Erythroblast (primary cell): ENCODE results near the gene LYPD6.

ENCODE experiments used
- GATA1 ChIP-seq: IDR thresholded peaks from 2 replicates; pipeline ENCODE4 v1.6.1; 2011; ENCODE audit warnings: low read depth, mild to moderate bottlenecking, control low read depth, low read length, moderate library complexity
- POLR2A ChIP-seq: IDR thresholded peaks from 2 replicates; pipeline ENCODE4 v1.6.1; 2011; ENCODE audit warnings: mild to moderate bottlenecking, low read length

GRCh38 chr2:149342509-149342908 is 12.1 kb downstream of the LYPD6 start:
- TF ChIP-seq POLR2A (no peak), GATA1 (no peak)
